ENCODE measurements around the gene PIH1D1.
"Not testable (repeated sequence)": the region's sequence is repeated elsewhere in the genome, so short reads cannot be mapped to it uniquely, and the experiment has no call there.

The PIH1D1 gene

DNA sequence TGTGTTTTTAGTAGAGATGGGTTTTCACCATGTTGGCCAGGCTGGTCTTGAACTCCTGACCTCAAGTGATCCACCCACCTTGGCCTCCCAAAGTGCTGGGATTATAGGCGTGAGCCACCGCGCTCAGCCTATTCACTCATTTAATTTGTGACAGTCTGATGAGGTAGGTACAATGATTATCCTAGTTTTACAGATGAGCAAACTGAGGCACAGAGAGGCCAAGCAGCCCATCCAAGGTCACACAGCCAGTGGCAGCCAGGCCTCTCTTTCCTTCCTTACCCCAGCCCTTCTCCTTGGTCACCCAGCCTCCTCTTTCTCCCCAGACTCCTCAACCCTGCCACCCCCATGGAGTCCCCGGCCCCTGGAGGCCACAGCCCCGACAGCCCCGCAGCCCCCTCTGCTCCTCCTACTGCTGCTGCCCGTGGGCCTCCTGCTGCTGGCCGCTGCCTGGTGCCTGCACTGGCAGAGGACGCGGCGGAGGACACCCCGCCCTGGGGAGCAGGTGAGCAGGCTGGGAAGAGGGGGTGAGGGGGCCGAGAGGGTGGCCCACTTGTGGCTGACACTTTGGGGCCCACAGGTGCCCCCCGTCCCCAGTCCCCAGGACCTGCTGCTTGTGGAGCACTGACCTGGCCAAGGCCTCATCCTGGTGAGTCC lies 28.5 kb upstream of the PIH1D1 start:
- no peak for DNase-seq

DNA sequence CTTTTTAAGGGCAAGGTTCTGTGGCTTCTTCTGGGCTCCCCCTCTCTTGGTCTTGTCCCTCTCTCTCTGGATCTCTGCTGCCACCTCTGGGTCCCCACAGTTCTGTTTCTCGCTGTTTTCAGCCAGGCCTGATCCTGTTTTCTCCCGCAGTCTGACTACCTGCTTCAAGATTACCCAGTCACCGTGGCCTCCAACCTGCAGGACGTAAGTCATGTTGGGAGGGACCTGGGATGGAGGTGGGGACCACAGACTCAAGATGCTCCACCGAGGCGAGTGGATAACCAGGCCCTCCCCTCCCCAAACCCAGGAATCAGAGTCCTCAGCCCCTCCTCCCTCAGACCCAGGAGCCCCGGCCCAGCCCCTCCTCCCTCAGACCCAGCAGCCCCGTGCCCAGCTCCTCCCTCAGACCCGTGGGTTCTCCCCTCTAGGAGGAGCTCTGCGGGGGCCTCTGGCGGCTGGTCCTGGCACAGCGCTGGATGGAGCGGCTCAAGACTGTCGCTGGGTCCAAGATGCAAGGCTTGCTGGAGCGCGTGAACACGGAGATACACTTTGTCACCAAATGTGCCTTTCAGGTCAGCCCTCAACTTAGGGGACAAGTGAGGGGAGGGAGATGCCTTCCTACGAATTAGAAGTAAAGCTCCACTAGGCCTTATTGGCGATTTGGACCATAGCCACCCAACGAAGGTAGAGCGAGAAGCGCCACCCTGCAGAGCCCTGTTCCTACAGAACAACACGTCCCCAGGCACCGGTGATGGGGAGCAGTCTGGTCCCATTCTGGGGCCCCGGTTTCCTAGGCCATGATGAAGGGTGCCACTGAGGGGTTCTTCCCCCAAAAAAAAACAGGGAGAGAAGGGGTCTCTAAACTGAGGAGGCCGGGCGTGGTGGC lies 24.6 kb upstream of the PIH1D1 start:
- DNase-seq: no peak

DNA sequence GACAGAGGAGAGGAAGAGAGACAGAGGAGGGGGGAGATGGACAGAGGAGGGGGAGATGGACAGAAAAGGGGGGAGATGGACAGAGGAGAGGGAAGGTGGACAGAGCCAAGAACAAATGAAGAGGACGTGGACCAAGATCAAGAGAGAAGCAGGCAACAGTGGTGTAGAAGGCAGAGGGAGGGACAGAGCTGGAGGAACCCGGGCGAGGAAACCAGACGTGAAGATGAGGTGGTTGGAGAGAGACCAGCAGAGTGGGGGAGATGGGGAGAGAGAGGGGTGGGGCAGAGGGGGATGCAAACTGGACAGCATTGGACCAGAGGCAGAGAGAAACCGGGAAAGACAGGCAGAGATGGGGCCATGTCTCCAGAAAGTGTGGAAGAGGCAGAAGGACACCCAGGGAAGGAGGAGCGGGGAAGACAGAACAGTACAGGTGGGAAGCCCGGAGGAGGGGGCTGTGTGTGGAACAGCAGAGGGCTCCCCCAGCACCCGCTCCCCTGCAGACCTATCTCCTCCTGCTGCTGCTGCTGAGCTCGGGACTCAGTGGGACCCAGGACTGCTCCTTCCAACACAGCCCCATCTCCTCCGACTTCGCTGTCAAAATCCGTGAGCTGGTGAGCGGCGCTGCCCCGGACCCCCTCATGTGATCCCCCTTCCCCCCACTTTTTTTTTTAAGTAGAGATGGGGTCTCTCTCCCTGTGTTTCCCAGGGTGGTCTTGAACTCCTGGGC lies 23.7 kb upstream of the PIH1D1 start:
- DNase-seq: no peak

DNA sequence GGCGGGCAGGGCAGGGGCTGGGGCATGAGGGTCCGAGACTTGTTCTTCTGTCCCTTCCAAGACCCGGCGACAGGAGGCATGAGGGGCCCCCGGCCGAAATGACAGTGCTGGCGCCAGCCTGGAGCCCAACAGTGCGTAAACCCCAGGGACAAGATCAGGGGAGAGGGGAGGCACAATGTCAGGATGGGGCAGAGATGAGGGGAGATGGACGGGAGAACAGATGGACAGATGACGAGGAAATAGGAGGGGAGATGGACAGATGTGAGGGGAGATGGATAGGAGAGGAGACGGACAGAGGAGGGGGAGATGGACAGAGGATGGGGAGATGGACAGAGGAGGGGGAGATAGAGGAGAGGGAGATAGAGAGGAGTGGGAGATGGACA lies 22.9 kb upstream of the PIH1D1 start:
- no peak for DNase-seq

DNA sequence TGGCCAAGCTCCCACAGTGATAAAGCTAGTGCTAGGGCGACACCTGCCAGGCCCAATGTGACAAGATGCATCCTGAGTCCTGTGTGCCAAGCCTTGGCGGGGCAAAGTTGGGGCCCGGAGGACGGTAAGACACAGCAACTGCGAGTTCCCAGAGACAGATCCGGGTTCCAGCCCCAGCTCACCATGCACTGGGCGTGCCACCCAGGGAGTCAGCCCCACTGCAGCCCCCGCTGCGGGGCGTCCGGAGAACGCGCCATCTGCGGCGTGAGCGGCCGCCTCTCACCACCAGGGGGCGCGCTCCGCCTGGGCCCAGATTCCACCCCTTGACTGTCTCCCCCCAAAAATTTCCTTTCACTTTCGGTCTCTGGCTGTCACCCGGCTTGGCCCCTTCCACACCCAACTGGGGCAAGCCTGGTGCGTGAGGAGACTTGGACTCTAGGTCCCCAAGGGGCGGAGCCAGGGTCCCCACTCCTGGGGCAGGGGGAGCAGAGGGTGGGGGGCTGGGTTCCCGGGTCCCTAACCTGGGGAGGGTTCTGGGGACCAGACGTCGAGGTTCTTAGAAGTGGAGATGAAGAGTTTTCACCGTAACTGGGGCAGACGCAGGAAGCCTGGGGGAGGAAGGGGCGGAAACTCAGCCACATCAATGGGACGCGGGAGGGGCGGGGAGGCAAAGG lies 22.4 kb upstream of the PIH1D1 start, which contains the start of gene FLT3LG:
TSS of gene FLT3LG (plus strand) at position 348 of the 674 bp plus-strand sequence. CDS start 425 bp downstream, outside the sequence.
- peak; percentile 2 for DNase-seq

DNA sequence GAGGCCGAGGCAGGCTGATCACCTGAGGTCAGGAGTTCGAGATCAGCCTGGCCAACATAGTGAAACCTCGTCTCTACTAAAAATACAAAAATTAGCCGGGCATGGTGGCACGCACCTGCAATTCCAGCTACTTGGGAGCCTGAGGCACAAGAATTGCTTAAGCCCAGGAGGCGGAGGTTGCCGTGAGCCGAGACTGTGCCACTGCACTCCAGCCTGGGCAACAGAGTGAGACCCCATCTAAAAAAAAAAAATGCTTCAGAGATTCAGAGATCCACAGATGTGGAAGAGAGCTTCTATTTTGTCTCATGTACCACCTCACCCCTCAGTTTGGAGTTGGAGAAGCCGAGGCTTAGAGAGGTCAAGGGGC lies 21.9 kb upstream of the PIH1D1 start:
- DNase-seq: not testable (repeated sequence)

DNA sequence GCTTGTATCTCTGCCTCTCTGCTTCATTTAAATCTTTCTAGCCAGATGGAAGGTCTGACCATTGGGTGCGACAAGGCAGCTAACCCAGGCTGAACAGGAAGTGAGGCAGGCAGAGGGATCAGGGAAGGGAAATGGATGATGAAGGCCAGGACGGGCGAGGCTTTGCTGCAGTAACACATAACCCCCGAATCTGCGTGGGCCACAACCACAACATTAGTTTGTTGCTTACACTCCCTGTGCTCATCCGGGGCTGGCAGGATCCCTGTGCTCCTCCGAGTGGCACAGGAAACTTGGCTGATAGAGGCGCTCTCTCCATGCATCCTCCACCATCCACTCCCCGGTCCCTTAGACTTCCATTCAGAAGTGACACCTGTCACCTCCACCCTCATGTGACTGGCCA lies 21.3 kb upstream of the PIH1D1 start:
- no peak for DNase-seq

DNA sequence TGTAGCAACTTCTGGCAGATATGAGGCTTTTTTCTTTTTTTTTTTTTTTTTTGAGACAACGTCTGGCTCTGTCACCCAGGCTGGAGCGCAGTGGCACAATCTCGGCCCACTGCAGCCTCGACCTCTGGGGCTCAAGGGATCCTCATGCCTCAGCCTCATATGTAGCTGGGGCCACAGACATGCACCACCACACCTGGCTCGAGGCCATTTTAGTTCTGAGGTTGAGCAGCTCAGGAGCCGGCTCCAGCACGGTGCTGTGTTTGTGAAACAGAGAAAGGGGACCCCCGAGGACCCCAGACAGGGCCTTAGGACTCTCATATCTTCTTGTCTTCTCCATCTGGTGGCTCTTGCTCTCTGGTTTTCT lies 19.0 kb upstream of the PIH1D1 start:
- DNase-seq: no peak

DNA sequence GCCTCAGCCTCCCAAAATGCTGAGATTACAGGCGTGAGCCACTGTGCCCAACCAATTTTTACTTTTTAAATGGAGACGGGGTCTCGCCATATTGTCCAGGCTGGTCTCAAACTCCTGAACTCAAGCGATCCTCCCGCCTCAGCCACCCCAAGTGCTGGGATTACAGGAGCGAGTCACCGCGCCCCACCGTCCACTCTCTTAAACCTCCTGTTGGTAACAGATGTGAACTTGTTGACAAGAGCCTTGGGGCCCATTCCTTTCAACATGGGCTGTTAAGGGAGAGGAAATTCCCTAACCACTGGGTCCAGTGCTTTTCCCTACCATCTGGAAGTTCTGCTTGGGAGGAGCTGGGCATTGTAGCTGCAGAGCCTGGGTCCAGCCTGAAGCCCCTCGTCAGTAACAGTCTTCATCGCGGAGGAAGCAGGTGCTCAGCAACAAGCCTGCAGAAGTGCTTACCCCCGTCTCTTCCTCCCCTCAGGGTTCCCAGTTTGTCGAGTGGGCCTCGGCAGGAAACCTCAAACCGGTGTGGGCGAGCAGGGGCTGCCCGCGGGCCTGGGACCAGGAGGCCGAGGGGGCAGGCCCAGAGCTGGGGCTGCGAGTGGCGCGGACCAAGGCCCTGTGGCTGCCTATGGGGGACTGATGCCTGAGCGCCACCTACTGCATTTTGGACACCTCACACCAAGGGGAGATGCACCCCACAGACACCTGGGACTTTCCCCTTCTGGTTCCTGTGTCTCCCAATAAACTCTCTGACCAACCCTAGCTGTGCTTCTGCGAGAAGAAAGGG lies 18.4 kb upstream of the PIH1D1 start:
- DNase-seq: no peak

DNA sequence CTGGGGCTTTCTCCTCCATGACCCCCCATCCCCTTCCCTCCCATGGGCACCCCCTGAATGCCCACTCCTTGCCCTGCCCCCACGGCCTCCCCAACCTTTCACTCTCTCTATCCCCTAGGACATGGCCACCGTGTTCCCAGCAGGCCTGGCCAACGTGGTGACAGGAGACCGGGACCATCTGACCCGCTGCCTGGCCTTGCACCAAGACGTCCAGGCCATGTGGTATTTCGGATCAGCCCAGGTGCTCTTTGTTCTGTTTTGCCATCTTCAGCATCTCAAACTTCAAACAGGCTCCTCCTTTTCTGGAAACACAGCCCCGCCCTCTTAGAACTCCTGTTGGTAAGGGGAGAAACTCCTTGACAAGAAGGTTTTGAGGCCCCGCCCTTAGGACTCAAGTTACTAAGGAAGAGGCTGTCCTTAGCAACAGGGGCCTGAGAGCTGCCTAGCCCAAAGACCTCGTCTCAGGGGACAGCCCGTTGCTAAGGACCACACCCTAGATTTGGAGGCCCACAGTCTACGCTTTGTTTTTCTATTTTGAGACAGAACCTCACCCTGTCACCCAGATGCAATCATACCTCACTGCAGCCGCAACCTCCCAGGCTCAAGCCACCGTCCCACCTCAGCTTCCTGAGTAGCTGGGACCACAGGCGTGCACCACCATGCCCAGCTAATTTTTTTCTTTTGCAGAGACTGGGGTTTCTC lies 17.3 kb upstream of the PIH1D1 start:
- DNase-seq: no peak

DNA sequence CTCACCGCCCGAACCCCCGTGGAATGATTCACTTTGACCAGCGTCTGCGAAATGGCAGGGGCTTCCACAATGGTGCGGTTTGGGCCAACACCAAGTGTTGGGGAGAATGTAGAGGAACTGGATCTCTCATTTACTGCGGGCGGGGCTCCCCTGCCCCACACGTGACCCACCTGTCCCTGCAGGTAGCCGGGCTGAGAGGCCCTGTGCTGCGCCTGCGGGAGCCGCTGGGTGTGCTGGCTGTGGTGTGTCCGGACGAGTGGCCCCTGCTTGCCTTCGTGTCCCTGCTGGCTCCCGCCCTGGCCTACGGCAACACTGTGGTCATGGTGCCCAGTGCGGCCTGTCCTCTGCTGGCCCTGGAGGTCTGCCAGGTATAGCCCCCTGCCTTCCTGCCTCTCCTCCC lies 16.6 kb upstream of the PIH1D1 start:
- no peak for DNase-seq

DNA sequence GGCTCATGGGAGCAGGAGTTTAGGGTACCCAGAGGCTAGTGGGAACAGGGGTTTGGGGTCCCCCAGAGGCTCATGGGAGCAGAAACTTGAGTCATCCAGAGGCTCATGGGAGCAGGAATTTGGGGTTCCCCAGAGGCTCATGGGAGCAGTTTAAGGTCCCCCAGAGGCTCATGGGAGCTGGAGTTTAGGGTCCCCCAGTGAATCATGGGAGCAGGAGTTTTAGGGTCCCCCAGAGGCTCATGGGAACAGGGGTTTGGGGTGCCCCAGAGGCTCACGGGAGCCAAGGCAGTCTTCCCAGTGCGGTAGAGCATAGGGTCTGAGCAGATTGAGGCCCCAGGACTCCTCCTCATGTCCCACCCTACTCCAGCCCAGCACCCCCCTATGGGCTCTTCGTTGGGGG lies 13.8 kb upstream of the PIH1D1 start:
- no peak for DNase-seq

DNA sequence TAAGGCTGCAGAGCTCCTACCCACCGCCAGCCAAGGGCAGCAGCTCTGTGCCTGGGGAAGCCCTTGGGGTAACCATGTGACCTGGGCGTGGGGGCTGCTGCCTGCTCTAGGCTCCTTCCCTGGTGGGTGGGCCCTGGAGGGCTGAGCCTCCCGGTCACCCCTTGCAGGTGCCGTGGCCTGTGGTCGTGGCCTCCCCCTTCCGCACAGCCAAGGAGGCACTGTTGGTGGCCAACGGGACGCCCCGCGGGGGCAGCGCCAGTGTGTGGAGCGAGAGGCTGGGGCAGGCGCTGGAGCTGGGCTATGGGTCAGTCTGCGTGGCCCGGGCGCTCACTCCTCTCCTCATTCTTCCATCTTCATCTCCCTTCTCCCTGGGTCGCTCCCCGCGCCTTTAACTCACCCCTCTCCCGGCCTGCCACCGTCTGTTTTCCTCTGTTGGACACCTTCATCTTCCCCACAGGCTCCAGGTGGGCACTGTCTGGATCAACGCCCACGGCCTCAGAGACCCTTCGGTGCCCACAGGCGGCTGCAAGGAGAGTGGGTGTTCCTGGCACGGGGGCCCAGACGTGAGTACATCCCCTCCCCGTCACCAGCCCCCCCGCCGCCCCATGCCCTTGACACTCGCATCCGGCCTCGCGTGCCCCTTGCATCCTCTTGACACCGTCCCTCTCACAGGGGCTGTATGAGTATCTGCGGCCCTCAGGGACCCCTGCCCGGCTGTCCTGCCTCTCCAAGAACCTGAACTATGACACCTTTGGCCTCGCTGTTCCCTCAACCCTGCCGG lies 12.5 kb upstream of the PIH1D1 start:
- DNase-seq: no peak

DNA sequence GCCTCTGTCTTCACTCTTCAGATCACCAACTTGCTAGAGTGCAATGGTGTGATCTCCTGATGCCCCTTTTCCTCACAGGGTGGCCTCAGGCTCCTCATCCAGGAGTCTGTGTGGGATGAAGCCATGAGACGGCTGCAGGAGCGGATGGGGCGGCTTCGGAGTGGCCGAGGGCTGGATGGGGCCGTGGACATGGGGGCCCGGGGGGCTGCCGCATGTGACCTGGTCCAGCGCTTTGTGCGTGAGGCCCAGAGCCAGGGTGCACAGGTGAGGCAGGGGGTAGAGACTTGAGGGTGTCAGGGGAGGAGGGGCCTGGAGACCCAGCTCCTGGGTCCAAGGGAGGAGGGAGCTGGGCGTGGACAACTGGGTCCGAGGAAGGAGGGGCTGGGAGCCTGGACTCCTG lies 10.9 kb upstream of the PIH1D1 start:
- no peak for DNase-seq

DNA sequence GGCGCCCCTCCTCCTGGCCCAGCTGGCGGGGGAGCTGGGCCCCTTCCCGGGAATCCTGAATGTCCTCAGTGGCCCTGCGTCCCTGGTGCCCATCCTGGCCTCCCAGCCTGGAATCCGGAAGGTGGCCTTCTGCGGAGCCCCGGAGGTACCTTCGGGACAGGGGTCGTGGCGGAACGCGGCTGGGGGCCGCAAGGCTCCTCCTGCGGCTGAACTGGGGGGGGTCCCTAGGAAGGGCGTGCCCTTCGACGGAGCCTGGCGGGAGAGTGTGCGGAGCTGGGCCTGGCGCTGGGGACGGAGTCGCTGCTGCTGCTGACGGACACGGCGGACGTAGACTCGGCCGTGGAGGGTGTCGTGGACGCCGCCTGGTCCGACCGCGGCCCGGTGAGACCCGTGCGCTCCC lies 10.0 kb upstream of the PIH1D1 start:
- no peak for DNase-seq

DNA sequence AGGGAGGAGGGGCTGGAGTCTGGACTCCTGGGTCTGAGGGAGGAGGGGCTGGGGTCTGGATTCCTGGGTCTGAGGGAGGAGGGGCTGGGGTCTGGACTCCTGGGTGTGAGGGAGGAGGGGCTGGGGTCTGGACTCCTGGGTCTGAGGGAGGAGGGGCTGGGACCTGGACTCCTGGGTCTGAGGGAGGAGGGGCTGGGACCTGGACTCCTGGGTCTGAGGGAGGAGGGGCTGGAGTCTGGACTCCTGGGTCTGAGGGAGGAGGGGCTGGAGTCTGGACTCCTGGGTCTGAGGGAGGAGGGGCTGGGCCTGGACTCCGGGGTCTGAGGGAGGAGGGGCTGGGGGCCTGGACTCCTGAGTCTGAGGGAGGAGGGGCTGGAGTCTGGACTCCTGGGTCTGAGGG lies 9.5 kb upstream of the PIH1D1 start:
- not testable (repeated sequence) for DNase-seq

DNA sequence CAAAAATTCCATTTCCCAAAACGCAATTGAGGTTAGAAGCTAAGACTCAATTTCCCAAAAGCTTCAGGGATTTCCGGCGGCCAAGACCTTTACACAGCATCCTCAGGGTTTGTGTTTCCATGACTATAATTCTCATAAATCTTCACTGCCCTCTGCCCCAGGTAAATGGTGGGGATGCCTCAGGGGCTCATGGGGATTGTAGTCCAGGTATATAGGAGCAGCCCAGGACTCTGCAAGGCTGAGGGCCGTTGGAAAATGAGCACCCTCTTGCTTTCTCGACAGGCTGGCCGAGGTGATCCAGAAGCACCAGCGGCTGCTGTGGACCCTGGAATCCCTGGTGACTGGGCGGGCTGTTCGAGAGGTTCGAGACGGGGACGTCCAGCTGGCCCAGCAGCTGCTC lies 7.8 kb upstream of the PIH1D1 start:
- DNase-seq: no peak

DNA sequence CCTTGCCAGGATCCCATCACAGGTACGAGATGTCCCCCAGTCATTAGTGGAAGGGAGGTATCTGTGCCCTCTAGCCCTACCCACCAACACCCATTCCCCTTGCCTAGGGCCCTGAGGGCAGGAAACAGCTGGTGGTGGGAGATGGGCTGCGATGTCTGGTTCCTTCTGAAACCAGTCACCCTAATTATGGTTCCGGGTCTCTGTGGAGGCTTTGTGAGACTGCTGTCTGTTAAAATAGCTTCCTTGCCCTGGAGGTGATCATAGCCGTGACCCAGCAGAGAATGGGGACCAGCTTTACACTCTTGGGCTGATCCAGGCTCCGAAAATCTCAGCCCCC lies 6.9 kb upstream of the PIH1D1 start:
- no peak for DNase-seq

DNA sequence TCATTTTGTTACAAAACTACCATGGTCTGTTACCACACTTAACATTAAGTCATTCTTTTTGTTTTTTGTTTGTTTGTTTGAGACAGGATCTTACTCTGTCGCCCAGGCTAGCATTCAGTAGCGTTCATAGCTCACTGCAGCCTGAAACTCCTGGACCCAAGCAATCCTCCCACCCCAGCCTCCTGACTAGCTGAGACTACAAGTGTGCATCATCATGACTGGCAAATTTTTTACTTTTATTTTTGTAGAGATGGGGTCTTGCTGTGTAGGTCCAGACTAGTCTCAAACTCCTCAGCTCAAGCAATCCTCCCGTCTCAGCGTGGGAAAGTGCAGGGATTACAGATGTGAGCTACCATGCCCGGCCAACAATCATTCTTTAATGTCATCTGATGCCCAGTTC lies 4.7 kb upstream of the PIH1D1 start:
- no peak for DNase-seq

DNA sequence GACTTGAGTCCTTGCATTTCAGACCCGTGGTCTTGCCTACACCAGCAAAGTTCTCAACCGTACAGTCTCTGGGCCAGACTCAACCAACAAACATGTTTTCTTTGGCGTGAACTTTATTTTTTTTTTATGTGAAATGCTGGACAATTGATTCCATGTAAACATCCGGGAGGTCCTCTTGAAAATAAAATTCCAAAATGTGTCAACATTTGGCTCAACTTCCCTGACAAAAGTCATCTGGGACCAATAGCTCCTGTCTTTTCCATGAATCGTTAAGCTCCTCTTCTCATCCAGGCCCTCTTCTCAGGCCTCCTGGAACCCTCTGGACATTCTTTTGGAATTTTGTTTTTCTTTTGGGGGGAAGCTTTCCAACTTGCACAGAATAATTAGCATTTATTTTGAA lies 4.2 kb upstream of the PIH1D1 start:
- no peak for DNase-seq

DNA sequence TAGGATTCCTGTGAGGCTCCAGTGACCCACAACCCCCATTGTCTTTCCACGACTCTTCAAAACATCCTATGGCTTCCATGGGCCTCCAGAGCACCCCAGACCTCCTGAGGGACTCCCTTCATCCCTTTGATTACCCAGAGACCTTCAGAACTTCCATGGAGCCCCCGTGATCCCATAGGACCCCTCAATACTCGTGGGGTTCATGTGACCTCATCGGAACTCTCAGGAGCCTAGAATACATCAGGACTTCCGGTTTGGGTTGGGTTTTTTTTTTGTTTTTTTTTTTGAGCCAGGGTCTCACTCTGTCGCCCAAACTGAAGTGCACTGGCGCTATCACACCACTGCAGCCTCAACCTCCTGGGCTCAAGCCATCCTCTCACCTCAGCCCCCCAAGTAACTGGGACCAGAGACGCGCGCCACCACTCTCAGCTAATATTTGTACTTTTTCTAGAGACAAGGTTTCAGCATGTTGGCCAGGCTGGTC lies 2.2 kb upstream of the PIH1D1 start:
- DNase-seq: no peak
